ENCODE data around the gene FBXO3. TPM values are rescaled to one million over a fixed set of nuclear protein-coding genes. Genes with fewer than 3 reads are reported as not detected.

FBXO3 gene
- total RNA-seq, 1 donor from 2014 or later = 35.0 TPM

- Histone ChIP-seq H3K27me3 (ENCODE audit: control insufficient read depth, insufficient read depth, low read length) (no peaks in the 10 kb centered on the region), H3K4me3 (ENCODE audit: low read depth, low read length) (no peak overlapping the region), H3K36me3 (ENCODE audit: control insufficient read depth, insufficient read depth, low read length) (peaks cover 6% of the 10 kb centered on the region)
- TF ChIP-seq CTCF (IDR thresholded peaks at IDR 0.05; ENCODE audit: insufficient read depth, low read length, severe bottlenecking) = no peak
- no peak for FAIRE-seq
- DNase-seq (ENCODE audit: low read depth) = peak; percentile 65
Observed at GRCh38 chr11:33722590-33723234, 51.6 kb downstream of the FBXO3 start.

GRCh38 chr11:33721984-33722383 lies 52.3 kb downstream of the FBXO3 start:
- Histone ChIP-seq H3K36me3 (ENCODE audit: control insufficient read depth, insufficient read depth, low read length) (peaks cover 6% of the 10 kb centered on the region), H3K27me3 (ENCODE audit: control insufficient read depth, insufficient read depth, low read length) (no peaks in the 10 kb centered on the region), H3K4me3 (ENCODE audit: low read depth, low read length) (no peak overlapping the region)
- FAIRE-seq = no peak
- no peak for DNase-seq (ENCODE audit: low read depth)
- no peak for TF ChIP-seq CTCF (IDR thresholded peaks at IDR 0.05; ENCODE audit: insufficient read depth, low read length, severe bottlenecking)

GRCh38 chr11:33721426-33721825 lies 52.9 kb downstream of the FBXO3 start:
- FAIRE-seq = no peak
- H3K27me3 ChIP-seq (ENCODE audit: control insufficient read depth, insufficient read depth, low read length) = no peaks in the 10 kb centered on the region
- H3K36me3 ChIP-seq (ENCODE audit: control insufficient read depth, insufficient read depth, low read length) = peaks cover 7% of the 10 kb centered on the region
- no peak overlapping the region for H3K4me3 ChIP-seq (ENCODE audit: low read depth, low read length)
- TF ChIP-seq CTCF (IDR thresholded peaks at IDR 0.05; ENCODE audit: insufficient read depth, low read length, severe bottlenecking) = no peak
- no peak for DNase-seq (ENCODE audit: low read depth)

- Histone ChIP-seq H3K4me3 (ENCODE audit: low read depth, low read length) (no peak overlapping the region), H3K27me3 (ENCODE audit: control insufficient read depth, insufficient read depth, low read length) (no peaks in the 10 kb centered on the region), H3K36me3 (ENCODE audit: control insufficient read depth, insufficient read depth, low read length) (peaks cover 8% of the 10 kb centered on the region)
- TF ChIP-seq CTCF (IDR thresholded peaks at IDR 0.05; ENCODE audit: insufficient read depth, low read length, severe bottlenecking) = no peak
- FAIRE-seq (no peak), DNase-seq (ENCODE audit: low read depth) (no peak)
Observed at GRCh38 chr11:33719587-33719986, 54.7 kb downstream of the FBXO3 start.

GRCh38 chr11:33718440-33718839 lies 55.9 kb downstream of the FBXO3 start:
- FAIRE-seq = no peak
- peaks cover 8% of the 10 kb centered on the region for H3K36me3 ChIP-seq (ENCODE audit: control insufficient read depth, insufficient read depth, low read length)
- H3K27me3 ChIP-seq (ENCODE audit: control insufficient read depth, insufficient read depth, low read length) = no peaks in the 10 kb centered on the region

More at GRCh38 chr11:33718440-33718839, 55.9 kb downstream of the FBXO3 start:
- DNase-seq (ENCODE audit: low read depth) = no peak
- no peak overlapping the region for H3K4me3 ChIP-seq (ENCODE audit: low read depth, low read length)
- TF ChIP-seq CTCF (IDR thresholded peaks at IDR 0.05; ENCODE audit: insufficient read depth, low read length, severe bottlenecking) = no peak

Data from bronchial epithelial cell (primary cell).